Measurements from ENCODE around the gene DIDO1. TPM values are rescaled to one million over a fixed set of nuclear protein-coding genes. Genes with fewer than 3 reads are reported as not detected.
A peak's percentile ranks its signal among the peaks of the same experiment; 100 is the strongest.

The DIDO1 gene
- total and polyA plus RNA-seq, 2 of the 13 experiments (the other 11 are each of a cell fraction or from before 2014, with no cell fraction given), result 75.0 to 75.1 TPM

DNA sequence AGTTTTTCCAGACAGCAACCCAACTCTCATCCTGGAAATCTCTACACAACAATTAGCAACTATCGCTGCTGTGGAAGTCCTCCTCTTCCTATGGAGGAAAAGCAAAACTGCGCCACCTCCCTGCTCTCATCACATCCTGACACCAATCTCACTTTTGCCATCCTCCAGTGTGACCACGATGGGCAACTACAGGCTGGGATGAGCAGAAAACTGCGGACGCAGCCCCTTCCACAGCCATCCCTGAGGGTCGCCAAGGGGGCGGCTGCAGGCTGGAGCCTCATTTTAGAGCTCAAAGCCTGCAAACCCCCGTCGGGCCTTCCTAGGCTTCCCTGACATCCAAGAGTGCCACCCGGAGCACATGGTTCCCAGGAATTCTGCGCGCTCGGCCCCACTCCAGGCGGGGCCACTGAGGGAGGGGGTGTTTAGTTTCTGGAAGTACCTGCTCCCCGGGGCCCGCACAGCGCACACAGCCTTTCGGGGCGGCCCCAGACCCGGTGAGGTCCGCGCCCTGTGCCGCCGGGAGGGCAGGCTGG lies 65.8 kb downstream of the DIDO1 start (continued):
- TF ChIP-seq ZFP90 (CRISPR knock-in tag; IDR thresholded peaks at IDR 0.05; ENCODE audit: borderline replicate concordance), result 0 out of 2 replicates have a peak, but pooled peaks have one; percentile 45
- TF ChIP-seq SMAD1 (CRISPR knock-in tag; IDR thresholded peaks at IDR 0.05; ENCODE audit: borderline replicate concordance, low read depth), result no peak
- TF ChIP-seq NFKBIZ (CRISPR knock-in tag; IDR thresholded peaks at IDR 0.05), result 0 out of 2 replicates have a peak, but pooled peaks have one; percentile 9
- TF ChIP-seq, protein P1, sequence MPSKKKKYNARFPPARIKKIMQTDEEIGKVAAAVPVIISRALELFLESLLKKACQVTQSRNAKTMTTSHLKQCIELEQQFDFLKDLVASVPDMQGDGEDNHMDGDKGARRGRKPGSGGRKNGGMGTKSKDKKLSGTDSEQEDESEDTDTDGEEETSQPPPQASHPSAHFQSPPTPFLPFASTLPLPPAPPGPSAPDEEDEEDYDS (CRISPR knock-in tag; IDR thresholded peaks at IDR 0.05), result 0 out of 2 replicates have a peak, but pooled peaks have one; percentile 18
- no peak for TF ChIP-seq ZSCAN12 (CRISPR knock-in tag; IDR thresholded peaks at IDR 0.05)
- no peak for TF ChIP-seq ZMAT3 (CRISPR knock-in tag; conservative IDR thresholded peaks at IDR 0.05)
- no peak for TF ChIP-seq SNAI1 (CRISPR knock-in tag; IDR thresholded peaks at IDR 0.05; ENCODE audit: borderline replicate concordance)
- TF ChIP-seq ZNF205 (CRISPR knock-in tag; IDR thresholded peaks at IDR 0.05), result no peak
- TF ChIP-seq, protein P2, sequence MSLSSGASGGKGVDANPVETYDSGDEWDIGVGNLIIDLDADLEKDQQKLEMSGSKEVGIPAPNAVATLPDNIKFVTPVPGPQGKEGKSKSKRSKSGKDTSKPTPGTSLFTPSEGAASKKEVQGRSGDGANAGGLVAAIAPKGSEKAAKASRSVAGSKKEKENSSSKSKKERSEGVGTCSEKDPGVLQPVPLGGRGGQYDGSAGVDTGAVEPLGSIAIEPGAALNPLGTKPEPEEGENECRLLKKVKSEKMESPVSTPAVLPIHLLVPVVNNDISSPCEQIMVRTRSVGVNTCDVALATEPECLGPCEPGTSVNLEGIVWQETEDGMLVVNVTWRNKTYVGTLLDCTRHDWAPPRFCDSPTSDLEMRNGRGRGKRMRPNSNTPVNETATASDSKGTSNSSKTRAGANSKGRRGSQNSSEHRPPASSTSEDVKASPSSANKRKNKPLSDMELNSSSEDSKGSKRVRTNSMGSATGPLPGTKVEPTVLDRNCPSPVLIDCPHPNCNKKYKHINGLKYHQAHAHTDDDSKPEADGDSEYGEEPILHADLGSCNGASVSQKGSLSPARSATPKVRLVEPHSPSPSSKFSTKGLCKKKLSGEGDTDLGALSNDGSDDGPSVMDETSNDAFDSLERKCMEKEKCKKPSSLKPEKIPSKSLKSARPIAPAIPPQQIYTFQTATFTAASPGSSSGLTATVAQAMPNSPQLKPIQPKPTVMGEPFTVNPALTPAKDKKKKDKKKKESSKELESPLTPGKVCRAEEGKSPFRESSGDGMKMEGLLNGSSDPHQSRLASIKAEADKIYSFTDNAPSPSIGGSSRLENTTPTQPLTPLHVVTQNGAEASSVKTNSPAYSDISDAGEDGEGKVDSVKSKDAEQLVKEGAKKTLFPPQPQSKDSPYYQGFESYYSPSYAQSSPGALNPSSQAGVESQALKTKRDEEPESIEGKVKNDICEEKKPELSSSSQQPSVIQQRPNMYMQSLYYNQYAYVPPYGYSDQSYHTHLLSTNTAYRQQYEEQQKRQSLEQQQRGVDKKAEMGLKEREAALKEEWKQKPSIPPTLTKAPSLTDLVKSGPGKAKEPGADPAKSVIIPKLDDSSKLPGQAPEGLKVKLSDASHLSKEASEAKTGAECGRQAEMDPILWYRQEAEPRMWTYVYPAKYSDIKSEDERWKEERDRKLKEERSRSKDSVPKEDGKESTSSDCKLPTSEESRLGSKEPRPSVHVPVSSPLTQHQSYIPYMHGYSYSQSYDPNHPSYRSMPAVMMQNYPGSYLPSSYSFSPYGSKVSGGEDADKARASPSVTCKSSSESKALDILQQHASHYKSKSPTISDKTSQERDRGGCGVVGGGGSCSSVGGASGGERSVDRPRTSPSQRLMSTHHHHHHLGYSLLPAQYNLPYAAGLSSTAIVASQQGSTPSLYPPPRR (CRISPR knock-in tag; IDR thresholded peaks at IDR 0.05; ENCODE audit: borderline replicate concordance), result no peak
- TF ChIP-seq HNRNPK (IDR thresholded peaks at IDR 0.05; ENCODE audit: low read depth, low read length, poor library complexity, severe bottlenecking), result no peak
- TF ChIP-seq SNRNP70 (IDR thresholded peaks at IDR 0.05; ENCODE audit: low read depth, low read length), result no peak
- TF ChIP-seq SIX1 (CRISPR knock-in tag; IDR thresholded peaks at IDR 0.05; ENCODE audit: borderline replicate concordance), result no peak
- peak; percentile 22; the same call in 1 of the 2 replicates for TF ChIP-seq STAG1 (CRISPR knock-in tag; IDR thresholded peaks at IDR 0.05)
- TF ChIP-seq ZNF598 (CRISPR knock-in tag; IDR thresholded peaks at IDR 0.05; ENCODE audit: borderline replicate concordance), result peak; percentile 44; the same call in 1 of the 2 replicates
- TF ChIP-seq ZNF282 (IDR thresholded peaks at IDR 0.05; ENCODE audit: partially characterized antibody), result no peak
- TF ChIP-seq ZNF430 (CRISPR knock-in tag; IDR thresholded peaks at IDR 0.05), result peak; percentile 62; the same call in 1 of the 2 replicates
- TF ChIP-seq ELF3 (CRISPR knock-in tag; IDR thresholded peaks at IDR 0.05), result no peak
- TF ChIP-seq PTBP1 (IDR thresholded peaks at IDR 0.05; ENCODE audit: low read depth, low read length, poor library complexity, severe bottlenecking), result no peak
- TF ChIP-seq ZNF552 (CRISPR knock-in tag; IDR thresholded peaks at IDR 0.05; ENCODE audit: borderline replicate concordance), result peak; percentile 17; the same call in 1 of the 2 replicates
- no peak for TF ChIP-seq ZNF614 (CRISPR knock-in tag; IDR thresholded peaks at IDR 0.05; ENCODE audit: borderline replicate concordance)
- TF ChIP-seq, protein P3, sequence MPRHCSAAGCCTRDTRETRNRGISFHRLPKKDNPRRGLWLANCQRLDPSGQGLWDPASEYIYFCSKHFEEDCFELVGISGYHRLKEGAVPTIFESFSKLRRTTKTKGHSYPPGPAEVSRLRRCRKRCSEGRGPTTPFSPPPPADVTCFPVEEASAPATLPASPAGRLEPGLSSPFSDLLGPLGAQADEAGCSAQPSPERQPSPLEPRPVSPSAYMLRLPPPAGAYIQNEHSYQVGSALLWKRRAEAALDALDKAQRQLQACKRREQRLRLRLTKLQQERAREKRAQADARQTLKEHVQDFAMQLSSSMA (CRISPR knock-in tag; IDR thresholded peaks at IDR 0.05), result 0 out of 2 replicates have a peak, but pooled peaks have one; percentile 23

All from HepG2 (cell line).